Measurements from ENCODE around the gene NQO2.

DNA sequence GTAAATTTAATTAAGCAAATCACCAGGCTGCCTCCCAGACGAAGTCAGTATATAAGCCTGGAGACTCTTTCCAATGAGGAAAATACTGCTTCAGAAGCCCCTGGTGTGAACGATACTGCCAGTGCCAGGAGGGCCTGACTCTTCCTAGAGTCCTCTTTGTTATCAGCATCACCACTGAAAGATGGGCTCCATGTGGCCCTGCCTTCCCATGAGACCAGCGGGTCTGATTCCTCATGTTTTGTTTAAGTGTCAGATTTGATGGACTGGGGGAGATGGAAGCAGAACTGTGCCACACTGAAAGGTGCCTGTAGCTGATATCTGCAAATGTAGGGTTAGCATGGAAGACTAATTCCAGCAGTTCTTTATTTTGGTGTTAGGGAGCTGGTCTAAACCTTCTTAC is 7.9 kb downstream of the NQO2 start:
- TF ChIP-seq, protein P1, sequence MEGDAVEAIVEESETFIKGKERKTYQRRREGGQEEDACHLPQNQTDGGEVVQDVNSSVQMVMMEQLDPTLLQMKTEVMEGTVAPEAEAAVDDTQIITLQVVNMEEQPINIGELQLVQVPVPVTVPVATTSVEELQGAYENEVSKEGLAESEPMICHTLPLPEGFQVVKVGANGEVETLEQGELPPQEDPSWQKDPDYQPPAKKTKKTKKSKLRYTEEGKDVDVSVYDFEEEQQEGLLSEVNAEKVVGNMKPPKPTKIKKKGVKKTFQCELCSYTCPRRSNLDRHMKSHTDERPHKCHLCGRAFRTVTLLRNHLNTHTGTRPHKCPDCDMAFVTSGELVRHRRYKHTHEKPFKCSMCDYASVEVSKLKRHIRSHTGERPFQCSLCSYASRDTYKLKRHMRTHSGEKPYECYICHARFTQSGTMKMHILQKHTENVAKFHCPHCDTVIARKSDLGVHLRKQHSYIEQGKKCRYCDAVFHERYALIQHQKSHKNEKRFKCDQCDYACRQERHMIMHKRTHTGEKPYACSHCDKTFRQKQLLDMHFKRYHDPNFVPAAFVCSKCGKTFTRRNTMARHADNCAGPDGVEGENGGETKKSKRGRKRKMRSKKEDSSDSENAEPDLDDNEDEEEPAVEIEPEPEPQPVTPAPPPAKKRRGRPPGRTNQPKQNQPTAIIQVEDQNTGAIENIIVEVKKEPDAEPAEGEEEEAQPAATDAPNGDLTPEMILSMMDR (IDR thresholded peaks at IDR 0.05) = no peak
- TF ChIP-seq POLR2A (IDR thresholded peaks at IDR 0.05) = no peak
